HG03159 (cell line): ENCODE data around the gene CLIC1.
A peak's percentile ranks its signal among the peaks of the same experiment; 100 is the strongest.

Experiments used
- ATAC-seq: cut with Tn5 transposase; IDR thresholded peaks from one replicate; pipeline ENCODE4 v1.9.1; 2021; ENCODE audit warnings: mild to moderate bottlenecking, moderate library complexity; ENCODE audit not compliant: unreplicated experiment

CLIC1 gene

DNA sequence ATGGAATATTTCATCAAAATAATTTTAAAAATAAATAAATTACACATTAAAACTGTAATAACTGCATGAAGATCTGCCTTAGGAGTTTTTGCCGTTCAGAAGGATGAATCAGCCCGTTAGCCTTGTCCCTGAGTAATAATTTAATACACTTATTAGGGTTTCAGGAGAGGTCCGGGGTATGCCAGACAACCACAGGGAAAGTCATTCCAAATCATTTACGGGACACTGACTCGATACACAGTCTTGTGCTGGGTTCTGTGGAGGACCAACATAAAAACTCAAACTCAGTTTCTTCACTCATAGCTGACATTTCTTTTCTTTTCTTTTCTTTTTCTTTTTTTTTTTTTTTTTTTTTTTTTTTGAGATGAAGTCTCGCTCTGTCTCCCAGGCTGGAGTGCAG, 30.4 kb downstream of the CLIC1 start:
- ATAC-seq, result no peak

DNA sequence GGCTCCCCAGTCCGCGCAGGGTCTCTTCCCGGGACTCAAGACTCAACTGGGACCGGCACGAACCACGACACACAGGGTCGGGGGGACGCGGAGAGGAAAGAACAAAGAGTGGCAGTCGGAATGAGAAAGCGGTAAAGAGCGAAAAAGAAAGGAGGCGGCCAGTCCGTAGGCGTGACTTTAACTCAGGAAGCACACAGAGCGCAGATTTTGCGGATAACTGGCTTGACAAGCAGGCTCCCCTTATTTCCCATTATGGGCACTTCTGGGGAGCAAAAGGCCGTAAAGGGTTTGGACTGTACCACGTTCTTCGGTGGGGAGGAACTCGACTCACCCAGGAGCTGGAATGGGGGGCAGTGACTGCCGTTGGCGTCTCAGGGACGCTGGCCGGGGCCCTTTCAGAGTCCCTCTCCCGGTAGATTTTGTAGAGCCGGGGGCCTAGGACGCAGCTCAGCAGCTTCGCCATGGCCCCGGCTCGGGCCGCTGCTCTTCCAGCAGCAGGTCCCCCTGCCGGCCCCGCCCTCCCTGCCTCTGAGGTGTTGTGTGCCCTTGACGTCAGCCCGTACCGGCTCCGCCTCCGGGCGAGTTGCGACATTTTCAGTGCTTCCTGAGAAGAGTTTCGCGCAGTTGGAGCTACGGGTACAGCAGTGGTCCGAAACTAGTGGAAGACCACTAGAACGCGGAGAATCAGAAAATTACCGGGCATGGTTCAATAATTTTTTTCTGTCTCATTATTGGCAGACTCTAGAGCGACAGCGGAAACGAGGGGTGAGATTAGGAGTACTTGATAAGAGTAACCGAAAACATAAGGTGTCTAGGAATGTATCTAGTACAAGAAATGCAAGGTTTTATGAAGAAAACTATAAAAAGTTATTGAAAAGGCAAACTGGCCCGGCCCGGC, 33.3 kb downstream of the CLIC1 start, which contains the start of gene ABHD16A:
TSS of gene ABHD16A (minus strand) at position 506 of the 898 bp plus-strand sequence. CDS start at position 463, 43 bp downstream.
- ATAC-seq, result peak; percentile 84

DNA sequence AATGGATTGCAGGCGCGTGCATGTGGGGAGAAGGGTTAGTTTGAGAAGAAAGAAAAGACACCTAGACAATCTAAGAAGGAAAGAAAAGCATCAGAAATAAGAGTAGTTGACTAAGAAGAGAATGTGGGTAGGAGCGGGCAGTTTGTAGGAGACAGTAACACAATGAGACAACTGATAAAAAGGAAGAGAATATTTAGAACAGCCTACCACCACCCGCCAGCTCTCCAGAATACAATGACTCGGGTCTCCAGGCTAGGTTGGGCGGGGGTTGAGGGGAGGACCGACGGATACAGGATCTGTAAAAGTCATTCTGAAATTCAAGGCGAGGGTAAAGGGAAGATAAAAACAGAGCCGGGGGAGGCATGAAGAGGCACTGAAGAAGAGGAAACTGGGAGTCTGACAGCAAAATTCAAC, 33.9 kb downstream of the CLIC1 start:
- ATAC-seq, result no peak

DNA sequence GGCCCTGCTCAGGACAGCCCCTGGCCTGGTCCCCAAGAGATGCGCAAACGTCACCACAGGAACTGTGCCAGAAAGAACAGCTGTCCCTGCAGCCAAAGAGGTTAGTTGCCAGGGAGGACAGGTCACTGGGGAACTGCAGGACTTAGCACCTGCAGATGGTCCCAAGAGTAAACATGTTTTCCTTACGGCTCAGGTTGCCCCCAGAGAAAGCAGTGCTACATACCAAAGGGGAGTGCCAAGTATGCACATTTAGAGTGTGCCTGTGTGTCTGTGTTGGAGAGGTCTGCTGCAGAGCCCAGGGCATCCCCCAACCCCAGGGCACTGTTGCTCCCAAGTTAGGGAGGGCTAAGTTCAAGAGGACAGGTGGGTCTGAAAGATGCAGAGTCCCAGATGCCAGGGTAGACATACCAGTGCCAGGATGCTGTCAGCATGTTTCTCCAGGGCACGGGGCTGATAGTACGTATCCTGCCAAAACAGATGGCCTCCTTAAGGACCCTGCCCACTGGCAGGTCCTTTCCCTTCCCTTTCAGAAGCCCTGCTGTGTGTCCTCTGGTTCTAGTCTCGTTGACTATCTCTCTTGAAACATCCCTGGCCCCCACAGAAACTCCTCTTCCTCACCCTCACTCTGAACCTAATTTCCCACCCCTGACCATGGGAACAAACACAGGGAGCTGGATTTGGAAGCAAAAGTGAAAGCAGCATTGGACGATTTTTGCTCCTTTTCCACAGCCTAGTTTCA, 34.5 kb downstream of the CLIC1 start:
- no peak for ATAC-seq

DNA sequence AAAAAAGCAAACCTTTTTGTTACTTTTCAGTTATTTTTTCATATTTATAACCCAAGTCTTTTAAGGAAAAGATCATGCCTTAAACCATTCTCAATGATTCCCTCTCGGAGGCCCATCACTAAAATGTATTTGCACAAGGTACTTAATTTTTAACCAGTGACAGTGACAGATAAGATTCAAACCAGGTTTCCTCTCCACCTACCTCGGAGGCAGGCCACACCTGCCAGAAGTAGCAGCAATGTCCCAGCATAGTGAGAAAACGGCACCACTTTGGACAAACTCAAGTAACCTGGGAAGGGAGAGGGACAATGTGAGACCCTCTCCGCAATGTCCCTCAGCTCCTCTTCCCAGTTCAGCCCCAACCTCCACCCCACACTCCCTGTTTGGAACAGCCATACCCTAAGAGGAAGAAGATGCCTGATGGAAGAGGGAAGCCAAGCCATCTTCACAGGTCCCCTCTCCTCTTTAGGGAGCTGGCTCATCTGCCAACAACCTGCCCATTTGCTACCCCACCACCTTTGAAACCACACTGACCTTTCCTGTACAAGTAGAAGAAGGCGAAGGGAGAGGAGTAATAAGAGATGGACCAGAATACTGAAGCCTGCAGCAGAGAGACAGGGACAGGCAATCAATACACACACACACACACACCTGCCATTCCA, 35.5 kb downstream of the CLIC1 start:
- ATAC-seq, result no peak

DNA sequence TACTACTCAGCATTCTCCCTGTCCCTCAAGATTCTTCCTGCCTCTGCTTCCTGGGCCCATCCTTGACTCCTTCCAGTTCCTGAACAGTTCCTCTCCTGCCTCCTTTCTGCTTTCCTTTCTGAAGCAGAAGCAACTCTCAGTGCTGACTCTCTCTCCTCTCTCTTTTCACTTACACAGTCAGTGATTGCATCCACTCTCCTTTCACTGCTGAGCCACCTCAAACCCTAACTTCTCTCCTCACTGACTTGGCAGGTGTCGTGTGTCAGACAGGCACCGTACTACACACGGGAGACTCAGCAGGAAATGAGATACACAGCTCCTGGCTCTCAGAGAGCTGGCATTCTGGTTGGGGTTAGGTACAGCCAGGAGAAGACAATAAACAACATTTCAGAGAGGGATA, 38.8 kb downstream of the CLIC1 start:
- no peak for ATAC-seq

DNA sequence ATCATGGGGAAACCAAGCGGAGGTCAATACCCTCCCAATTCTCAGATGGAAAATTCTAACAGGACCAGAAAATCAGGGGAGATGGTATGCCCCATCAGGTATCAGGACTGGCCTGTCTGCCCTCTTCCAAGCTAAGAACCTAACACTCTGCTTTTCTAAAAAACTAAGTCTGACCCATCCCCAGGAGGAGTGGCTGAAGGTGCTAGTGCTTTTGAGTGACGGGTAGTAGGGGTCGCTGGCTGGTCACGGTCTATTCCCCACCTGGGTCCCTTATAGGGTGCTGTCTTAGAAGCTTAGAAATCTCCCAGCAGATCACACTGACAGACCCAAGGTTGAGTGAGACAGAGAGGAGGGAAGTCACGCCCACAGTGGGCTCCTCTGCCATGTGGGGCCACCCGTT, 42.8 kb downstream of the CLIC1 start:
- no peak for ATAC-seq

DNA sequence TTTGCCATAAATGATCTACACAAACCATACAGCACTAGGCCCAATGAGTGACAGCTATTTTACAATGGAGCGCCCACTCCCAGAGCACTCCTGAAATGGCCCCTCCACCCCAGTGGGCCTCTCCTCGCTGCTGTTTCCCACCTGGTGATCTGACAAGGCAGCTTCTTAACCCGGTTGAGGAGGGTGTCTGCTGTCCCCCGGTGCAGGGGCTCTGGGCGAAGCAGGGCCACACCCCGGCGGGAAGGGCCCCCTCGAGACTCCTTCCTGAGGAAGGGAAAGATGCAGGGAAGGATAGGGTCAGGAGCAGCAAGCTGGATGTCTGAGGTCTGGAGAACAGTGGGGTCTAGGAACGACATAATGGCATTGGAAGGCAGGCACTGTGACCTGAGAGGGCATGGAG, 43.4 kb downstream of the CLIC1 start:
- ATAC-seq, result no peak

DNA sequence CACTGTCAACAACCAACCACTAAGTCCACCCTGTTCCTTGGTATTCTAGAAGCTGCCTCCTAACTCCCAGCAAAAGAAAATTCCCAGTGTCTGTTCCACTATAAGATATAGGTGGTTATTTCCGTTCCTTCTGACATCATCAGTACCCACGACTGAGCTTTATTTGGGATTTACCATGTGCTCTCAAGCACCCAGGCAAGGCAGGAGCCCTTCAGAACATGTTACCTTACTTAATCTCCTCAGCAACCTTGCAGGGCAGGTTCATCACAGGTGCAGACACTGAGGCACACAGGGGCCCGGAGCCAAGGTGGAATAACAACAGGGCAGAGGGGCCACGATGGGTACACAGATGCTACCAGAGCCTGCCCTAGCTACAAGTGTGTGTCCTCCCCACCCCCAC, 44.0 kb downstream of the CLIC1 start:
- ATAC-seq, result no peak

DNA sequence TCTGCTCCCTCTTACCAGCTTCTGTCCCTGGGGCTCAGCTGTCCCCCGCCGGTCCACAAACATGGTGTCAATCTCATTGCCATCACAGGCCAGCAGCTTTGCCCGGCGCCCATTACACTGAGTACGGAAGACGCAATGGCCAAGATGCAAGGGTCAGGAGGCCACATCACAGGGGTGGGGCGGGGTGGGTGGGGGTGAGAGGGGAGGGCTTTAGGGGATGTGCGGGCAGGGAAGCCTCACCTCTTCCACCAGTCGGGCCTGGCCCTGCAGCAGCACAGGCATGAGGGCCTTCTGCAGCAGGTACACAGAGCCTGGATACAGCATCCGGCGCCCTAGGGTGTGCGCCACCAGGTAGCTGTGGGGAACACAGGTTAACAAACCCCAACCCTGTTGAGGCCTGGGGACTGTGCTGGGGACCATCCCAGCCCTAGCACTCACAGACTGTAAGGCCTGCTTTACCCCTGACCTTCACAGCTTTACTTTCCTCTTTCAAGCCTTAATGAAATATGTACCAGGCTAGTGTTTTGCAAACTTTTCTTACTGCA, 44.7 kb downstream of the CLIC1 start:
- no peak for ATAC-seq

DNA sequence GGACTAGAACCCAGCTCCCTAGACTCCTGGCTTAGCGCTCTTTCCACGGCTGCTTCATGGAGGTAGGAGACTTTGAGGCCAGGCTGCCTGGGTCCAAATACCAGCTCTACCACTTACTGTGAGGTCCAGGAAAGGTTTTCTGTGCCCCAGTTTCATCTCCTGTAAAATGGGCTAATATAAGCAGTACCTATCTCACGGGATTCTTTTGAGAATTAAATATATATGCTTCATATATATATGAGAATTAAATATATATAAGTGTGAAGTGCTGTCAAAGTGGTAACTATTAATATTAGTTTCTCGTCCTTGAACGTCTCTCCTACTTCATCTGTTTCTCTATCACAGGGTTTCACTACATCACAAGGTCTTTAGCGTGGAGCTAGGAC, 45.3 kb downstream of the CLIC1 start:
- ATAC-seq, result no peak

DNA sequence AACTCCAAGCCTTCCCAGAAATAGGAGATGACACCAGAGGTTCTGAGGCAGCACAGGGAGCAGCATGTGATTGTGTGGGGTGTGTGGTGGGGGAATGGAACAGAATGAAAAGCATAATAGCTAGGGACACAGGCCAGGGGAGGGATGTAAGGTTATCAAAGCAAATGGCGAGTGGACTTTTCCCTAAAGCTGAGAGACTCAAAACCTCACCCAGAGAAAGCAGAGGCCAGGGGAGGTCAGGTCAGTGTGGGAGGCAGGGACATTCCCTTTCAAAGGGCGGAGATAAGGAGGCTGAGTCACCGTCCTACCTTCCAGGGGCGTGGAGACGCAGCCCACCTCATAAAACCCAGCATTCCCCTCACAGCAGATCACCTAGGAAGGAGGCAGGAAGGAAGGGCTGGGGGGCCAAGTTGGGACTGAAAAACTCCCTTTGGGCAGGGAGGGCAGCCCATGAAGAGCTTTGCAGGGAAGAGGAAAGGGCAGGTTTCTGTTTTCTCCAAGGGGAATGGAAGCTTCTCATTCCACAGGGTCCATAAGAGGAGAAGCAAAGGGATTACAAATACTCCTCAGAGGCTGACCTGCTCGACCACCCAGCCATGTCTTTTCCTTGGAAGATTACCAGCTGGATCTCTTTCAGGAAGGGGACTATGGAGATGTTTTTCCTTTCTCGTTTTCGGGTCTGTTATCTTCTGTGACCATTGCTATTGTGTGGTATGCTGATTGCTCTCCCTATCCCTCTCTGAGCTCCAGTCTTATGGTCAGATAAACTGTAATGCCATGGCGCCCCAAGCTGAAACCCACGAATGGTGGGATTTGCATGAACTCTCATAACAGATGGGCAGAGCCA, 45.9 kb downstream of the CLIC1 start:
- ATAC-seq, result no peak

DNA sequence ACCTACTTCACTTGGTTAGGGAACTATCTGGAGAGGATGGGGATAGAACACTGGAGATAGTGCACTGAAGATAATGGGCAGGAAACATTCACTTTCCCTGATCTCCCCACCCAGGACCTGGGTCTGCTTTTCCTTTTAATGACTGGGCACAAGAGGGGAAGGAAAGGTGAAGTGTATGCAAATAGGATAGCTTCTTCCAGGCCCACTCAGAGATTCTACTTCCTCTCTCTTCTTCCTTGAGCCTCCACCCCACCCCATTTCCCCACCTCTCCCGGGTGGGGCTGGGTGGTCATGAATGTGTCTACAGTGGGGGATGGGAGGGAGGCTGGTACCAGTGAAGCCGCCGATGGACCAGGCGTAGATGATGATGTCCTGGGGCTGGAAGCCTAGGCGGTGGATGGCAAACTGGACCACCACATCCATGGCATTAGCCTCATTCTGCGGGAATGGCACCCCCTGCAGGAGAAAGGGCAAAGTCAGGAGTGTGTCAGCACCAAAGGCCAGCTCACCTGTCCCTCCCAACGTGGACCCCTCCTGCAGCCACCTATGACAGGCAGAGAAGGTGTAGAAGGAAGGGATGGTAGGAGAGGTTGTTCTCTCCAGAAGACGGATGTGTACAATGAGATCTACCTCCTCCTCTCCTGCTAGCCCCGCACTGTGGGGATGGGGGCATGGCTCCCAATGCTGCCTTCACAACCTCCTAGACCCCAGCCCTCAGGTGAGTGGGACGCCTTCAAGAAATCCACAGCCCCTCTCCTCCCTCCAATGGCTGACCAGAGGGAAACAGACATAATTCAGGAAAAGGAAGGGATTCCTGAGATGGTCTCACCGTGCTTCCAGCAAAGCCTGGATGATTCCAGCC, 46.9 kb downstream of the CLIC1 start:
- ATAC-seq, result no peak

DNA sequence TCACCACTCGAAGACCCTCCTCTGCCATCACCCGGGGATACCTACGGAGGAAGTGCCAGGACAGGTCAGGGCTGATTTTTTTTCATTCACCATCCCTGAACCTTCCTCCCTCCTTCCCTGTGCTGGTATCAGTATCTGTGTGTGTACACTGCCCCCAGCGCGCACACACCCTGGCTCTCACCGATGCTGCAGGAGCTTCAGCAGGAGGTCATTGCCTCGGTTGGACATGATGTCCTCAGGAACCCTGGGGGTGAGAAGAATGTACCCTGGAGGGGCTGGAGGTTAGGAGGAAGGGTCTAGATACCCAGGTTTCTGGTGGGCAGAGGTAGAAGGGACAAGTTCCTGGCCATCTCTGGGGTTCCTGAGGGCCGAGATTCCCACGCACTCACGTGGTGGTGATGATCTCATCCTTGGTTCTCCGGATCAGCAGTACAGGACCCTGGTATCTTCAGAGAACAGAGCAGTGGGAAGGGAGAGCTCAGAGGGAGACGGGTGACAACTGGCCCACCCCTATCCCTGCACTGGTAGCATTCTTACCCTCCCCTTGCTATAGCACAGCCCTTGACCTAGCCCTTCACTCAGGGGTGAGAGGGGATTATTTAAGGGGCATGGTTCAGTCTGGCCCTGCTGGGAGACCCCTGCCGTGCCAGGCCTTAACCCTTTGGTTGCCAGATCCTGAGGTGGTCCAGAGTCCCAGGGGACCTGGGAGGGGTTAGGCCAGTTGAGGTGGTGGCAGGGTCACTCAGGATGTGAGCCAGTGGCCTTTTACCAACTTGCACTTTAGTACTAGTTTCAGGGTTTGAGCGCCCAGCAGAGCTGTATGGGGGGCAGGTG, 48.3 kb downstream of the CLIC1 start:
- no peak for ATAC-seq

DNA sequence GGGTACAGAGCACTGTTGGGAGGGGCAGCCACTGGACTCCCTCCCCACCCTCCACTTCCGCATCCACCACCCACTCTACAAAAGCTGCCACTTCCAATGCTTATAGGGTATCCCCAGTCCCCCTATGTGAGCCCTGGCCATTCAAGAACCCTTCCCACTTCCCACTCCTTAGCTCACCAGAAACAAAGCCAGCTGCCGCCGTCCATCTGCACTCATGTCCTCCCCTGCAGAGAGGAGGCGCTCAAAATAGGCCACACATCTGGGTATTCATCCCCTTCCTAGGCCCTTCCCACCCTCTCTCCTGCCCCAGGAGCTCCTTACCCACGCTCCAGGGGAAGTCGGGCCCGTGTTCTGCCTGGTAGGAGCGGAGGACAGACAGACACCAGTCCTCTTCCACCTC, 49.0 kb downstream of the CLIC1 start:
- no peak for ATAC-seq

DNA sequence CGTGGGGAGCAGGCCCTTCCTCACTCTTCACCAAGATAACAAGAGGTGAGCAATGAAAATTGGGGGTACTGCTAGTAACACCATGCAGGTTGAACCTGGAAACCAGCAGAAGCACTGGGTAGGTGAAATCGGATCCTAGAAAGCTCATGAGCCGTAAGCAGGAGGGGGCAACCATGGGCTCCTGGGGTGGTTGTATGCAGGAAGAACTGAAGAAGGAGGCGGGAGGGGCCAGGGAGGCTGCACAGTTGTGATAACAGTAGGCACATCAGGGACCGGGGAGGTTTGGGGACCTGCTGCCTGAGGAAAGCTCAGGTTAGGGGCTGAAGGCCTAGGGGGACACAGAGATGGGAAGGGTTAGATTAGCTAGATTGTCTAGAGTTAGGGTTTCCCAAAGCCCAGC, 49.8 kb downstream of the CLIC1 start:
- no peak for ATAC-seq

DNA sequence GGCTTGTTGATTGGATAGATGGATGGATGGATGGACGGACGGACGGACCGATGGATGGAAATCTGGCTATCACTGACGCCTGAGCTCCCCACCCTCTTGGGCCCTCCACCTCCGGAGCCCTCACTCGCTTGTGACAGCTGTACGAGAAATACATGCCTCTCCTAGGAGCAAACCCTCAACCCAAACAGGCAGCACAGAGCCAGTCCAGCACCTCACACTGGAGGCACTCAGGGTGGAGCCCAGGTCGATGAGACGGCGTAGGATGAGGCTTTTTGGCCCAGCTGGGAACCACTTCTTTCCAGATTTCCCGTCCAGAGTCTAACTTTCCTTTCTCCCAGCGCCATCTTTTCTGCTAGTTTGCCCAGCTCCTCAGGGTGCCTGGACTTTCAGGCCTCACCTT, 52.7 kb downstream of the CLIC1 start:
- ATAC-seq, result no peak

DNA sequence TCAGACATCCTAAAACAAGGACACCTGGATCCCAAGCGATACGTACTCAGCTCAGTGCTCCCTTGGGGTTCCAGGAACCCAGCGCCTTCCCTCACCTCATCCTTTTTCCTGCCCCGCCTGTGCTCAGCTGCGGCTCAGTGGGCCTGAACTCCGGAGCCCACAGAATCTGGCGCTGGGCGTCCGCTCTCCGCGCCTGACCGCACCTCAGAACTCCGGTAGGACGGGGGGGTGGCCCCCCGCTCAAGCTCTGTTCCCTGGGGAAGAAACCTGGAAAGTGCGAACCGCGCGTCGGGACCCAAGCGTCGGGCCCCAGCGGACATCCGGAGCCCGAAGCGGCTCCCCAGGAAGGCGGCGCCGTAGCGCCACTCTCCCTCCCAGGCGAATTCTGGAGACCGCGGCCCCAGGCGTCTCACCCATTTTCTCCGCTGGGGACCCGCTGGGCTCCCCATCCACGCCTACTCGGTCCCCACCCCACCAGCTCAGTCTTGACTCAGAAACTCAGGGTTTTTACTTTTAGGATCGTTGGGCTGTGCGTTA, 55.1 kb downstream of the CLIC1 start:
- ATAC-seq, result no peak
